Liver (tissue), 9 donors: Measurements from ENCODE around the gene PHGDH. TPM values are rescaled to one million over a fixed set of nuclear protein-coding genes. Genes with fewer than 3 reads are reported as not detected.

ENCODE experiments used
- DNase-seq: peaks from one replicate; pipeline ENCODE4 v3.0.0-alpha.2; 2017; ENCODE audit warnings: low spot score
- H3K27ac ChIP-seq, 2 donors: one replicate each; pipeline ENCODE4 v1.7.0; 2013; ENCODE audit warnings: inconsistent platforms in 2 of 2, low read length in 2 of 2, control low read depth in 1 of 2, low read depth in 1 of 2, mild to moderate bottlenecking in 1 of 2
- H3K27me3 ChIP-seq, 4 donors: one replicate each; pipeline versions ENCODE4 v1.6.1 to v1.7.0; 2013; ENCODE audit warnings: low read length in 3 of 4, inconsistent platforms in 1 of 4, mild to moderate bottlenecking in 1 of 4, moderate library complexity in 1 of 4; ENCODE audit not compliant: control insufficient read depth in 4 of 4, insufficient read depth in 4 of 4
- H3K36me3 ChIP-seq, 4 donors: one replicate each; pipeline versions ENCODE4 v1.6.1 to v1.7.0; 2013; ENCODE audit warnings: low read length in 3 of 4, mild to moderate bottlenecking in 3 of 4, low read depth in 1 of 4, moderate library complexity in 1 of 4; ENCODE audit not compliant: control insufficient read depth in 4 of 4, insufficient read depth in 3 of 4
- H3K4me1 ChIP-seq, 4 donors: one replicate each; pipeline versions ENCODE4 v1.6.1 to v1.7.0; 2013; ENCODE audit warnings: low read length in 3 of 4, mild to moderate bottlenecking in 3 of 4, moderate library complexity in 1 of 4; ENCODE audit not compliant: control insufficient read depth in 4 of 4, insufficient read depth in 4 of 4
- H3K4me3 ChIP-seq, 3 donors: one replicate each; pipeline versions ENCODE4 v1.6.1 to v1.7.0; 2013; ENCODE audit warnings: low read length in 3 of 3, control low read depth in 1 of 3, low read depth in 1 of 3, mild to moderate bottlenecking in 1 of 3
- H3K9ac ChIP-seq, 2 donors: one replicate each; pipeline ENCODE4 v1.7.0; 2013; ENCODE audit warnings: low read length in 2 of 2, mild to moderate bottlenecking in 2 of 2, moderate library complexity in 2 of 2, control low read depth in 1 of 2, low read depth in 1 of 2
- H3K9me3 ChIP-seq, 4 donors: one replicate each; pipeline versions ENCODE4 v1.6.1 to v1.7.0; 2013; ENCODE audit warnings: low read length in 3 of 4; ENCODE audit not compliant: control insufficient read depth in 4 of 4
- EGR1 ChIP-seq, 2 donors: IDR thresholded peaks; 2 replicates each; pipeline ENCODE4 v1.6.1; 2016 to 2018; ENCODE audit warnings: antibody characterized with exemption in 2 of 2, low read depth in 2 of 2
- FOXA1 ChIP-seq: IDR thresholded peaks from 2 replicates; pipeline ENCODE4 v1.6.1; 2016; ENCODE audit warnings: antibody characterized with exemption
- FOXA2 ChIP-seq: IDR thresholded peaks from 2 replicates; pipeline ENCODE4 v1.6.1; 2016; ENCODE audit warnings: antibody characterized with exemption
- HNF4A ChIP-seq, 2 donors: conservative IDR thresholded peaks; 2 replicates each; pipeline ENCODE4 v1.6.1; 2016; ENCODE audit warnings: antibody characterized with exemption in 2 of 2, mild to moderate bottlenecking in 2 of 2
- HNF4G ChIP-seq: IDR thresholded peaks from 2 replicates; pipeline ENCODE4 v1.6.1; 2016; ENCODE audit warnings: antibody characterized with exemption
- JUND ChIP-seq, 2 donors: IDR thresholded peaks; 2 replicates each; pipeline ENCODE4 v1.6.1; 2016; ENCODE audit warnings: antibody characterized with exemption in 2 of 2
- MAX ChIP-seq: IDR thresholded peaks from 2 replicates; pipeline ENCODE4 v1.6.1; 2016; ENCODE audit warnings: antibody characterized with exemption
- NR2F2 ChIP-seq: IDR thresholded peaks from 2 replicates; pipeline ENCODE4 v1.6.1; 2016; ENCODE audit warnings: antibody characterized with exemption
- RAD21 ChIP-seq, 2 donors: IDR thresholded peaks; 2 replicates each; pipeline ENCODE4 v1.6.1; 2016; ENCODE audit warnings: antibody characterized with exemption in 2 of 2, mild to moderate bottlenecking in 2 of 2
- REST ChIP-seq: IDR thresholded peaks from 2 replicates; pipeline ENCODE4 v1.6.1; 2016; ENCODE audit warnings: antibody characterized with exemption, mild to moderate bottlenecking
- RXRA ChIP-seq, 2 donors: IDR thresholded peaks; 2 replicates each; pipeline ENCODE4 v1.6.1; 2017 to 2018; ENCODE audit warnings: antibody characterized with exemption in 2 of 2, mild to moderate bottlenecking in 1 of 2
- SP1 ChIP-seq: IDR thresholded peaks from 2 replicates; pipeline ENCODE4 v1.6.1; 2018; ENCODE audit warnings: antibody characterized with exemption, mild to moderate bottlenecking
- TAF1 ChIP-seq: conservative IDR thresholded peaks from 2 replicates; pipeline ENCODE4 v1.6.1; 2016; ENCODE audit warnings: antibody characterized with exemption, mild to moderate bottlenecking
- YY1 ChIP-seq: IDR thresholded peaks from 2 replicates; pipeline ENCODE4 v1.6.1; 2016; ENCODE audit warnings: antibody characterized with exemption, mild to moderate bottlenecking
- ZBTB33 ChIP-seq: IDR thresholded peaks from 2 replicates; pipeline ENCODE4 v1.6.1; 2016; ENCODE audit warnings: antibody characterized with exemption
- WGBS: extraction: QIAGEN DNeasy Blood & Tissue Kit; methylation state at CpG from one replicate; pipeline ENCODE4 v1.1.7; 2013; 5-methylcytosine and 5-hydroxymethylcytosine counted together
- polyA plus RNA-seq, 2 donors: library from polyadenylated mRNA; stranded (reverse) in 1 of 2; unstranded in 1 of 2; fragments of 200-250 nt in 1 of 2; fragments of >200 nt in 1 of 2; fragmentation: Nextera tagmentation in 1 of 2; extraction: Ambion mirVana in 1 of 2; gene quantifications; one replicate each; pipeline versions ENCODE4 v1.2.1 to v1.2.3, GENCODE V29; 2013 to 2015
- total RNA-seq, 2 donors: library from RNA; depleted of rRNA; stranded (reverse); fragments of >200 nt; gene quantifications; one replicate each; pipeline ENCODE4 v1.2.3, GENCODE V29; 2014
- TF ChIP-seq, protein P1 (sequence below): fragments of 150-350 bp; IDR thresholded peaks from 2 replicates; pipeline ENCODE4 v1.5.1; 2017; ENCODE audit warnings: improper control_type of control experiment, low read depth, low read length; ENCODE audit not compliant: missing input control
- TF ChIP-seq, protein P2 (sequence below): IDR thresholded peaks from 2 replicates; pipeline ENCODE4 v1.6.1; 2016; ENCODE audit warnings: antibody characterized with exemption
- donor health status: healthy.
- donor health status: healthy.
- donor health status: healthy.
- donor health status: healthy.
- donor health status: healthy.

The PHGDH gene
- total and polyA plus RNA-seq, 4 donors, result 48.0 to 178 (median 80.5) TPM

- 95% methylated on average over 6 of the region's 6 CpGs for WGBS
- no peaks in the 10 kb centered on the region for H3K4me1 ChIP-seq
Measured at GRCh38 chr1:119667173-119667572, 44.6 kb upstream of the PHGDH start.

GRCh38 chr1:119670898-119671297 is 40.8 kb upstream of the PHGDH start:
- Histone ChIP-seq H3K9me3 (no peaks in the 10 kb centered on the region), H3K4me3 (no peak overlapping the region), H3K9ac (no peak overlapping the region), H3K27me3 (no peaks in the 10 kb centered on the region), H3K27ac (no peak overlapping the region), H3K4me1 (peaks cover 0 to 9% (median 7%) of the 10 kb centered on the region in 4 donors), H3K36me3 (no peaks in the 10 kb centered on the region)
- DNase-seq, result no peak
- TF ChIP-seq YY1 (no peak), RXRA (IDR thresholded peaks at IDR 0.05) (no peak), REST (no peak), JUND (IDR thresholded peaks at IDR 0.05) (no peak), FOXA2 (no peak), NR2F2 (no peak), TAF1 (no peak)
- 96% methylated on average over 2 of the region's 2 CpGs for WGBS

More at GRCh38 chr1:119667173-119667572, 44.6 kb upstream of the PHGDH start:
- H3K27me3 ChIP-seq, result no peaks in the 10 kb centered on the region
- no peak overlapping the region for H3K9ac ChIP-seq
- H3K4me3 ChIP-seq, result no peak overlapping the region
- H3K36me3 ChIP-seq, result no peaks in the 10 kb centered on the region
- DNase-seq, result no peak
- H3K9me3 ChIP-seq, result no peaks in the 10 kb centered on the region
- TF ChIP-seq, protein P1, sequence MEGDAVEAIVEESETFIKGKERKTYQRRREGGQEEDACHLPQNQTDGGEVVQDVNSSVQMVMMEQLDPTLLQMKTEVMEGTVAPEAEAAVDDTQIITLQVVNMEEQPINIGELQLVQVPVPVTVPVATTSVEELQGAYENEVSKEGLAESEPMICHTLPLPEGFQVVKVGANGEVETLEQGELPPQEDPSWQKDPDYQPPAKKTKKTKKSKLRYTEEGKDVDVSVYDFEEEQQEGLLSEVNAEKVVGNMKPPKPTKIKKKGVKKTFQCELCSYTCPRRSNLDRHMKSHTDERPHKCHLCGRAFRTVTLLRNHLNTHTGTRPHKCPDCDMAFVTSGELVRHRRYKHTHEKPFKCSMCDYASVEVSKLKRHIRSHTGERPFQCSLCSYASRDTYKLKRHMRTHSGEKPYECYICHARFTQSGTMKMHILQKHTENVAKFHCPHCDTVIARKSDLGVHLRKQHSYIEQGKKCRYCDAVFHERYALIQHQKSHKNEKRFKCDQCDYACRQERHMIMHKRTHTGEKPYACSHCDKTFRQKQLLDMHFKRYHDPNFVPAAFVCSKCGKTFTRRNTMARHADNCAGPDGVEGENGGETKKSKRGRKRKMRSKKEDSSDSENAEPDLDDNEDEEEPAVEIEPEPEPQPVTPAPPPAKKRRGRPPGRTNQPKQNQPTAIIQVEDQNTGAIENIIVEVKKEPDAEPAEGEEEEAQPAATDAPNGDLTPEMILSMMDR, result no peak
- no peak for TF ChIP-seq HNF4A (conservative IDR thresholded peaks at IDR 0.05)
- no peak for TF ChIP-seq EGR1 (IDR thresholded peaks at IDR 0.05; ENCODE audit: low read depth in 2 of 2)
- TF ChIP-seq, protein P2, sequence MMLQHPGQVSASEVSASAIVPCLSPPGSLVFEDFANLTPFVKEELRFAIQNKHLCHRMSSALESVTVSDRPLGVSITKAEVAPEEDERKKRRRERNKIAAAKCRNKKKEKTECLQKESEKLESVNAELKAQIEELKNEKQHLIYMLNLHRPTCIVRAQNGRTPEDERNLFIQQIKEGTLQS, result no peak
- TF ChIP-seq JUND (IDR thresholded peaks at IDR 0.05), result no peak
- no peak for TF ChIP-seq TAF1
- TF ChIP-seq FOXA1, result no peak
- no peak for TF ChIP-seq ZBTB33
- TF ChIP-seq YY1, result no peak
- no peak for TF ChIP-seq RAD21 (IDR thresholded peaks at IDR 0.05)
- no peak for TF ChIP-seq NR2F2
- TF ChIP-seq MAX, result no peak
- TF ChIP-seq SP1, result no peak
- TF ChIP-seq HNF4G, result no peak
- H3K27ac ChIP-seq, result no peak overlapping the region
